ENCODE results near the gene CANT1.
A peak's percentile ranks its signal among the peaks of the same experiment; 100 is the strongest.
"Not testable (repeated sequence)": the region's sequence is repeated elsewhere in the genome, so short reads cannot be mapped to it uniquely, and the experiment has no call there.

Gene CANT1

DNA sequence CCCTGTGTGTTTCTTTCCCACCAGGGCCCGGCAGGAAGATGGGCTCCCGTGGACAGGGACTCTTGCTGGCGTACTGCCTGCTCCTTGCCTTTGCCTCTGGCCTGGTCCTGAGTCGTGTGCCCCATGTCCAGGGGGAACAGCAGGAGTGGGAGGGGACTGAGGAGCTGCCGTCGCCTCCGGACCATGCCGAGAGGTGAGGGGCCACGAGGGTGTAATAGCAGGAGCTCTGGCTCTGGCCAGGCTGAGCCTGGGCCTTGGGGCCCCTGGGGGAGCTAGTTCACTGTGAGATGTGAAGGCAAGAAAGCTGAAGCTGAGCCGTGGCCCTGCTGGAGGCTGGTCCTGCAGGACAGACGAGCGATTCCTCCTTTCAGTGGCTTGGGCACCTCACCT is 34.4 kb upstream of the CANT1 start:
- no peak overlapping the region for H3K27ac ChIP-seq
- DNase-seq (ENCODE audit: low read depth, low spot score), result no peak

GRCh38 chr17:79043191-79043930 is 33.8 kb upstream of the CANT1 start:
- DNase-seq (ENCODE audit: low read depth, low spot score), result no peak
- no peak overlapping the region for H3K27ac ChIP-seq

GRCh38 chr17:79042421-79043190 is 33.0 kb upstream of the CANT1 start:
- DNase-seq (ENCODE audit: low read depth, low spot score), result no peak
- no peak overlapping the region for H3K27ac ChIP-seq

DNA sequence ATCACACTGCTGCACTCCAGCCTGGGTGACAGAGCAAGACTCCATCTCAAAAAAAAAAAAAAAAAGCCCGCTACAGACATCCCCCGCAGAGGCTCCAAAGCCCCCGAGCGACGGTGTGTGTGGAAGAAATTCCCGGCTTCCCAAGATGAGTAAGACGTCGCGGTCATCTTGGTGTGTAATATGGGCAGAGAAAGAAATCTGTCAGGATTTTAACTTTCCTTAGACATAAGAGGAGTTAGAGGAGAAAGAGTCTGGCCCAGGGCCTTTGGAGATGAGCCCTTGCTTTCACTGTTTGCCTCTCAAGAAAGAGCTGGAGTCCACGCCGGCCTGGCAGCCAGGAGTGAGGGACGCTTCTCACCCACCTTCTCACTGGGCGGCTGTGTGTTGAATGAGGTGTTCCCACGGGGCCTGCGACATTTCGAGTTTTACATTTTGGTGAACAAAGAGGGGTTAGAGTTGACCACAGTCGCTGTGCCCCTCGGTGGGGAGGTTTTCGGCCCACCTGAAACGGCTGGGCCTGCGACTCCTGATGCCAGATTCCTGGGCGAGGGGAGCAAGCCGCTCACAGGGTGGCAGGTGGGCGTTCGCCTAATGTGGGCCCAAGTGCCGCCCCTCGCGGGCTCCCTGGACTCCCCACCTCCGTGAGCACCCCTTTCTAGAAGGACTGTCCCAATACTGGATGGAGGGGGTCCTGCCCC is 32.3 kb upstream of the CANT1 start:
- H3K27ac ChIP-seq, result no peak overlapping the region
- DNase-seq (ENCODE audit: low read depth, low spot score), result no peak

DNA sequence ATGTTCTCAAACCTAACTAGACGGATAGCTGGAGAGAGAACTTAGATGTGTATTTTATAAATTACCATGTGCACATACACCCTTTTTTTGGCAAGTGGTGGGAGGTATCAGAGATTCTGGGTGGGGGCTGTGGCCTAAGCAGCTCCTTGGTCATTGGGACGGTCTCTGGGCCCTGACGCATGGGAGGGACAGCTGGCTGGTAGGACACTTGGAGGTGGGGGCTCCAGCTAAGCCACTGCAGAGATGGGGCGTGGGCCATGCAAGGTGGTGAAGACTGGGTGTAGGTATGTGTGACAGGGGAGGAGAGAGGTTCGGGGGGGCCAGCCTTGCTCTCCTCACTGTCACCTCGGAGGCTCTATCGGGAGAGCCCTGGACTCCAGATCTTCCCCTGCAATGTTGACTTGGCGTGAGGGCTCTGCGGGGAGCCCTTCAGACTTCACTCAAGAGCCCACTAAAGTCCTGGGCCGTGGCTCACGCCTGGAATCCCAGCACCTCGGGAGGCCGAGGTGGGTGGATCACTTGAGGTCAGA is 31.5 kb upstream of the CANT1 start:
- DNase-seq (ENCODE audit: low read depth, low spot score), result no peak
- no peak overlapping the region for H3K27ac ChIP-seq

DNA sequence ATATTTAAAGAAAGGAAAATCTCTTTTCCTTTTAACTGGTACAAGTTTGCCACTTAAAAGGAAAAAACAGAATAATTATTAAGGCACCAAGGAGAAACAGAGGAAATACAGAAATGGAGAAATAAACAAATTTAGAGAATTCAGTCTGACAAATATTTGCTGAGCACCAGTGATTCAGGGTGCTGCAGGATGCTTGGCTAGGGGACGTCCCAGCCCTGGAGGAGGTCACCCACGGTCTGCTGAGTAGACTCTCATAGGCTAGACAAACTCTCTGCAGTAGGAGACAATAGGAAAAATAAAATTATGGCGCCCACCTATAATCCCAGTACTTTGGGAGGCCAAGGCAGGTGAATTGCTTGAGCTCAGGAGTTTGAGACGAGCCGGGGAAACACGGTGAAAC is 30.3 kb upstream of the CANT1 start:
- H3K27ac ChIP-seq, result no peak overlapping the region
- no peak for DNase-seq (ENCODE audit: low read depth, low spot score)

GRCh38 chr17:79039171-79039570 is 29.6 kb upstream of the CANT1 start:
- no peak for DNase-seq (ENCODE audit: low read depth, low spot score)
- H3K27ac ChIP-seq, result peak overlapping the region; percentile 92

- DNase-seq (ENCODE audit: low read depth, low spot score), result peak; percentile 63
Observed at GRCh38 chr17:79038545-79039135, 29.1 kb upstream of the CANT1 start.

DNA sequence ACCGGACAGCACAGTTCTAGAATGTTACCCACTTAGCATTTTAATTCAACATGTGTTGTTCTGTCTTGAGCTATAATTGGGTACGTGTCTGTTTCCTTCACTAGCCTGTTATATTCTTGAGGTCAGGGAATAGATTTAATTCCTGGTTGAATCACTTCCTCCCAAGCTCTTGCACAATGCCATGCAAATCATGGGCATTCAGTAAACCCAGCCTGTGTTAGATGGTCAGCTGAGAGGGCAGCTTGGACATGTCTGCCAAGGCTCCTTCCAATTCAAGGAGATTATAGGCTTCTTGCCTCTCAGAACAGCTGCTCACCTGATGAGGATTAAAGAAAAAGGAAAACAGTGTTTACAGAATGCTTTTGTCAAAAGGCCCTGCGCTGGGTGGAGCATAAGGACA is 27.0 kb upstream of the CANT1 start:
- DNase-seq (ENCODE audit: low read depth, low spot score), result peak; percentile 36
- peak overlapping the region; percentile 92 for H3K27ac ChIP-seq

More at GRCh38 chr17:79038545-79039135, 29.1 kb upstream of the CANT1 start:
- peak overlapping the region; percentile 92 for H3K27ac ChIP-seq

GRCh38 chr17:79036181-79036580 is 26.6 kb upstream of the CANT1 start:
- H3K27ac ChIP-seq, result peak overlapping the region; percentile 92
- no peak for DNase-seq (ENCODE audit: low read depth, low spot score)

- no peak for DNase-seq (ENCODE audit: low read depth, low spot score)
- H3K27ac ChIP-seq, result peak overlapping the region; percentile 92
Observed at GRCh38 chr17:79035686-79036085, 26.1 kb upstream of the CANT1 start.

GRCh38 chr17:79034931-79035485 is 25.4 kb upstream of the CANT1 start:
- no peak overlapping the region for H3K27ac ChIP-seq
- no peak for DNase-seq (ENCODE audit: low read depth, low spot score)

DNA sequence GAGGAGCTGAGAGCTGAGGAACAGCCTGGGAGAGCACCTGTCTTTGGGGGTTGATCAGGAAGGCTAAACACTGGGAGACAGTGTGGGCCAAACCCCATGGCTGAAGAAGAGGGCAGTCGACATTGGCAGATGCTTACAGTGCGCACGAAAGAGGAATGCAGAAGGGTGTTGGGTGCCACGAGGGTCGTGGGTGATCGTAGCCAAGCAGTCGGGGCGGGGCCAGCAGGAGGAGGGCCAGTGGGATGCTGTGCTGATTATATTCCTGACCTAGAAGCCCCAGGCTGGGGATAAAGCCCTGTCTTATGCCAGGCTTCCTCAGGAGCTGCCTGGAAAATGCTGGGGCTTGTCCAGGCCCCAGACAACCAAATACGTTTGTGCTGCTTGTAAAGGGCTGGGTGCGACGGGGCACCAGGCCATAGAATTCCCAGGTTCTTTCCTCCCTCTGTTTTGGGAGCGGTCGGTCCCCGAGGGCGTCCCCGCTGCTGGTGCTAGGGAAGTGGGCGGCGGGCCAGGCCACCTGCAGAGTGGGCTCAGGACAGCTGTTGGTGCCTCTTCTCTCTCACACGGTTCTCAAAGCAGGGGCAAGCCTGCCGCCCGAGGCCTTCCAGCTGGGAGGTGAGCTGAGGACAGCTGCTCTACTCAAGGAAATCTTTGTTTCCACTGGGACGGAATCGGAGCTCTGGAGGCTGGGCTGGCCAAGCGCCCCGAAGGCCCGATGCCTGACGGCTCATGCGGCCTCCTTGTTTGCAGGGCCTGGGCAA is 24.4 kb upstream of the CANT1 start:
- DNase-seq (ENCODE audit: low read depth, low spot score), result no peak
- peak overlapping the region; percentile 39 for H3K27ac ChIP-seq

DNA sequence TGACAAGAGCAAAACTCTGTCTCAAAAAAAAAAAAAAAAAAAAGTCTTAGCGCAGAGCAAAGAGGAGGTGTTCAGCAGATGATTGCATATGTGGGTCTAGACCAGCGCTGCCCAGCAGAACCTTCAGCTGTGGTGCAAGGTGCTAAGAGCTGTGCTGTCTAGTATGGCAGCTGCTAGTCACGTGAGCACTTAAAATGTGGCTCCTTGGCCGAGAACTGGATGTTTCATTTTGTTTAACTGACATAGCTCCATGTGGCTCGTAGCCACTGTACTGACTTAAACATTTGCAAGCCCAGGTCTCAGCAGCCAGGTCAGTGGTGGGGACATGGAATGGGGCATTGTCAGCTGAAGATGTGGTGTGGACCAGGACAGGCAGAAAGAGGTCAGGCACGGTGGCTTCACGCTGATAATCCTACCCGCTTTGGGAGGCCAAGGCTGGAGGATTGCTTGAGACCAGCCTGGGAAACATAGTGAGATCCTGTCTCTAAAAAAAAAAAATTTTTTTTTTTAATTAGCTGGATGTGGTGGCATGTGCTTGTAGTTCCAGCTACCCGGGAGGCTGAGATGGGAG is 23.6 kb upstream of the CANT1 start:
- H3K27ac ChIP-seq, result no peak overlapping the region
- no peak for DNase-seq (ENCODE audit: low read depth, low spot score)

GRCh38 chr17:79031996-79032875 is 22.7 kb upstream of the CANT1 start:
- DNase-seq (ENCODE audit: low read depth, low spot score), result no peak
- no peak overlapping the region for H3K27ac ChIP-seq

DNA sequence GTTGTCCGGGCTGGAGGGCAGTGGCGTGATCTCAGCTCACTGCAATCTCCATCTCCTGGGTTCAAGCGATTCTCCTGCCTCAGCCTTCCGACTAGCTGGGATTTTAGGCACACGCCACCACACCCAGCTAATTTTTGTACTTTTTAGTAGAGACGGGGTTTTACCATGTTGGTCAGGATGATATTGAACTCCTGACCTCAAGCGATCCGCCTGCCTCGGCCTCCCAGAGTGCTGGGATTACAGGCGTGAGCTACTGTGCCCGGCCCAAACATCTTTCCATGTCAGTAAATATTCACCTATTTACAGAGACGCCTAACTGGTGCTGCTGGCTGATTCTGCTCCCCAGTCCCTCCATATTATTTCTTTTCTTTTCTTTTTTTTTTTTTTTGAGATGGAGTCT is 21.1 kb upstream of the CANT1 start:
- DNase-seq (ENCODE audit: low read depth, low spot score); H3K27ac ChIP-seq: not testable (repeated sequence)

DNA sequence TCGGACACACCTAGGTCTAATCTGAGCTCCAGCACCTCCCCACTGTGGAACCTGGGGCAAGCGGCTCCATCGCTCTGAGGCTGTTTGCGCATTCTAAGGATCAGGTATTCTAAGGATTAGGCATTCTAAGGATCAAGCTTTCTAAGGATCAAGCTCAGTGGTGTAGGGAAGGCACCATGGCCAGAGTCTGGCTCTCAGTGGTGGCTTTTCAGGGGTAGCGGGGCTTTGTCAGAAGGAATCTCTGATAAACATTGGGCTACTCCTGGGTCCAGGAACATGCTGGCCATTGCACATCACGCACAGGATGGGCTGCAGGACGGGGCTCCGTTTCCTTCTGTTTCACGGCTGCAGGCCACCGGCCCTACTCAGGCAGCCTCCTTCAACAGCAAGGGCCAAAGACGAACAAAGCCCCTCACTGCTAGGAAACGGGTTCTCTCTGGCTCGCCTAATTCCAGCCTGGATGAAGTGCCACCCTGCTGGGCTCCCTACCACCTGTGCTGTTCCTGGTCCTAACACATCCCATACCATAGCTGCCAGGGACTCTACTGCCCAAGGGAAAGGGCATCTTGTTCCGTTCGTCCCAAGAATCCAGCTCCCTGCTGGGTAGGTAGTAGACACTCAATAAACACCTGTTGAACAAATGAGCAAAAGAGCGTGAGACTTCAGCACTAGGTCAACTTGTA is 19.9 kb upstream of the CANT1 start:
- no peak for DNase-seq (ENCODE audit: low read depth, low spot score)
- no peak overlapping the region for H3K27ac ChIP-seq
